ENCODE results near the gene MAGT1.

Gene MAGT1

GRCh38 chrX:77910108-77910840 lies 15.0 kb upstream of the MAGT1 start, which contains the start of gene ATP7A:
Gene ATP7A (plus strand): TSS chrX:77910693. CDS start chrX:77971642, 60,949 bp downstream.
- no peaks in the 10 kb centered on the region for H3K9me3 ChIP-seq (replicated peaks; ENCODE audit: insufficient read depth, low read length)
- peak within 1 kb of the TSS; percentile 65 for H3K4me3 ChIP-seq (ENCODE audit: low read length)
- peaks cover 3% of the 10 kb centered on the region; the same call in 1 of the 2 replicates for H3K4me1 ChIP-seq (ENCODE audit: low read length)
- TF ChIP-seq CTCF (IDR thresholded peaks at IDR 0.05; ENCODE audit: low read length) (peak; percentile 50), EZH2 (optimal IDR thresholded peaks at IDR 0.05; ENCODE audit: low read depth, low read length) (no peak)
- peak within 1 kb of the TSS; percentile 64; the same call in 1 of the 2 replicates for H3K27ac ChIP-seq (ENCODE audit: low read length)
- H3K4me2 ChIP-seq (ENCODE audit: low read depth, low read length): peak within 1 kb of the TSS; percentile 81
- peak within 1 kb of the TSS; percentile 57 for H3K9ac ChIP-seq (ENCODE audit: low read length)
- H3K36me3 ChIP-seq (replicated peaks; ENCODE audit: insufficient read depth, low read length): no peaks in the 10 kb centered on the region
- peak; percentile 93 for DNase-seq
- peak within 1 kb of the TSS; percentile 47 for H2AFZ ChIP-seq (ENCODE audit: low read length)
- H3F3A ChIP-seq (ENCODE audit: insufficient read depth, low read length): peaks cover 11% of the 10 kb centered on the region
- no peaks in the 10 kb centered on the region for H4K20me1 ChIP-seq (ENCODE audit: insufficient read depth, low read length)
- H3K79me2 ChIP-seq (ENCODE audit: low read length): peaks cover 42% of the 10 kb centered on the region
- H3K27me3 ChIP-seq (replicated peaks; ENCODE audit: insufficient read depth, low read length): no peaks in the 10 kb centered on the region
- no peaks in the 10 kb centered on the region for H3K9me2 ChIP-seq (replicated peaks; ENCODE audit: insufficient read depth, low read length)

GRCh38 chrX:77901506-77901905 lies 6.3 kb upstream of the MAGT1 start:
- Histone ChIP-seq H3K27ac (ENCODE audit: low read length) (no peak overlapping the region), H4K20me1 (ENCODE audit: insufficient read depth, low read length) (no peaks in the 10 kb centered on the region), H3K79me2 (ENCODE audit: low read length) (peaks cover 48% of the 10 kb centered on the region), H3F3A (ENCODE audit: insufficient read depth, low read length) (no peaks in the 10 kb centered on the region), H3K36me3 (replicated peaks; ENCODE audit: insufficient read depth, low read length) (0 out of 2 replicates have a peak, but pooled peaks cover 5% of the 10 kb centered on the region), H2AFZ (ENCODE audit: low read length) (no peak overlapping the region), H3K4me2 (ENCODE audit: low read depth, low read length) (peak overlapping the region; percentile 59; the same call in 1 of the 2 replicates), H3K27me3 (replicated peaks; ENCODE audit: insufficient read depth, low read length) (no peaks in the 10 kb centered on the region), H3K4me3 (ENCODE audit: low read length) (no peak overlapping the region), H3K9me2 (replicated peaks; ENCODE audit: insufficient read depth, low read length) (no peaks in the 10 kb centered on the region), H3K4me1 (ENCODE audit: low read length) (no peaks in the 10 kb centered on the region), H3K9ac (ENCODE audit: low read length) (no peak overlapping the region), H3K9me3 (replicated peaks; ENCODE audit: insufficient read depth, low read length) (no peaks in the 10 kb centered on the region)
- no peak for DNase-seq
- no peak for TF ChIP-seq CTCF (IDR thresholded peaks at IDR 0.05; ENCODE audit: low read length)
- no peak for TF ChIP-seq EZH2phosphoT487 (IDR thresholded peaks at IDR 0.05; ENCODE audit: low read length)
- TF ChIP-seq EZH2 (optimal IDR thresholded peaks at IDR 0.05; ENCODE audit: low read depth, low read length): no peak

GRCh38 chrX:77900688-77901087 lies 5.5 kb upstream of the MAGT1 start:
- no peaks in the 10 kb centered on the region for H3K4me1 ChIP-seq (ENCODE audit: low read length)
- H3K36me3 ChIP-seq (replicated peaks; ENCODE audit: insufficient read depth, low read length): 0 out of 2 replicates have a peak, but pooled peaks cover 5% of the 10 kb centered on the region
- H3K79me2 ChIP-seq (ENCODE audit: low read length): peaks cover 48% of the 10 kb centered on the region
- H3K9me3 ChIP-seq (replicated peaks; ENCODE audit: insufficient read depth, low read length): no peaks in the 10 kb centered on the region
- peak overlapping the region; percentile 83 for H3K9ac ChIP-seq (ENCODE audit: low read length)
- no peak for DNase-seq
- peak overlapping the region; percentile 85 for H3K4me3 ChIP-seq (ENCODE audit: low read length)
- H3K4me2 ChIP-seq (ENCODE audit: low read depth, low read length): peak overlapping the region; percentile 59
- H4K20me1 ChIP-seq (ENCODE audit: insufficient read depth, low read length): no peaks in the 10 kb centered on the region
- no peaks in the 10 kb centered on the region for H3K9me2 ChIP-seq (replicated peaks; ENCODE audit: insufficient read depth, low read length)
- H3K27me3 ChIP-seq (replicated peaks; ENCODE audit: insufficient read depth, low read length): no peaks in the 10 kb centered on the region
- TF ChIP-seq EZH2 (optimal IDR thresholded peaks at IDR 0.05; ENCODE audit: low read depth, low read length) (no peak), EZH2phosphoT487 (IDR thresholded peaks at IDR 0.05; ENCODE audit: low read length) (no peak), CTCF (IDR thresholded peaks at IDR 0.05; ENCODE audit: low read length) (no peak)
- H3K27ac ChIP-seq (ENCODE audit: low read length): no peak overlapping the region
- H2AFZ ChIP-seq (ENCODE audit: low read length): no peak overlapping the region
- H3F3A ChIP-seq (ENCODE audit: insufficient read depth, low read length): no peaks in the 10 kb centered on the region

Measured in MM.1S (cell line).